ENCODE results near the gene HSF2BP.
"Not testable (repeated sequence)": the region's sequence is repeated elsewhere in the genome, so short reads cannot be mapped to it uniquely, and the experiment has no call there.

HSF2BP gene

DNA sequence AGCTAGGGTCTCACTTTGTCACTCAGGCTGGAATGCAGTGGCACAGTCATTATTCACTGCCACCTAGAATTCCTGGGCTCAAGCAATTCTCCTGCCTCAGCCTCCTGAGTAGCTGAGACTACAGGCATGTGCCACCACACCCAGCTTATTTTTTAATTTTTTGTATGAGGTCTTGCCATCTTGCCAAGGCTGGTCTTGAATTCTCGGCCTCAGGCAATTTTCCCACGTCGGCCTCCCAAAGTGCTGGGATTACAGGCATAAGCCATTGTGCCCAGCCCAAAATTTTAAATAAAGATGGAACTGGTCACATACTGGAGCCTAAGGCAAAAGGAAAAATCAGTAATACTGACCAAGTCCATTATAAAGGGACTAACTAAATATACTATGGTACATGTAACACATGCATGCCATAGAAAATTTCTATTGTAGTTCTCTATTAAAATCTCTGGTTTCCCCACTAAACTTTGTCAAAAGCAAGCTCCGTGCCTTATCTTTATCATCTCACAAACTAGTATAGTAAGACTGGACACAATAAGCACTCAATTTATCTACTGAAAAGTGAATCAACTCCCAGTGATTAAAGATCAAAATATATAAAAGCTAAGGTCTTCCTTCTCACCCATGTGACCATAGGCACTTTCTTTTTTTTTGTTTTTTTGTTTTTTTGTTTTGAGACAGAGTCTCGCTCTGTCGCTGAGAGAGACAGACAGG, 61.6 kb downstream of the HSF2BP start:
- no peak for DNase-seq (ENCODE audit: low read depth, low spot score)

GRCh38 chr21:43597052-43597451, 62.2 kb downstream of the HSF2BP start:
- no peak for DNase-seq (ENCODE audit: low read depth, low spot score)

GRCh38 chr21:43596616-43597015, 62.7 kb downstream of the HSF2BP start:
- DNase-seq (ENCODE audit: low read depth, low spot score) = no peak

- not testable (repeated sequence) for DNase-seq (ENCODE audit: low read depth, low spot score)
Measured at GRCh38 chr21:43595769-43596168, 63.5 kb downstream of the HSF2BP start.

GRCh38 chr21:43593078-43593477, 66.2 kb downstream of the HSF2BP start:
- DNase-seq (ENCODE audit: low read depth, low spot score) = no peak

DNA sequence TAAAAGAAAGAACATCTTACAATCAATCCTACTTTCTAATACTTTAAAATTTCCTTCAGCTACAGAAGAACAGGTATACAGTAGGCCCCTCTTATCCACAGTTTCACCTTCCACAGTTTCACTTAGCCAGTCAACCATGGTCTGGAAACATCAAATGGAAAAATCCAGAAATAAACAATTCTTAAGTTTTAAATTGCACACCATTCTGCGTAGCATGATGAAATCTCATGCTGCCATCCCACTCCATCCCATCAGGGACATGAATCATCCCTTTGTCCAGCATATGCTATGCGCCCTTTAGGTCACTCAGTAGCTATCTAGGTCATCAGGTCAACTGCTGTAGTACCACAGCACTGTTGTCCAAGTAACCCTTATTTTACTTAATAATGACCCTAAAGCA, 67.7 kb downstream of the HSF2BP start:
- DNase-seq (ENCODE audit: low read depth, low spot score) = no peak

GRCh38 chr21:43590194-43590593, 69.1 kb downstream of the HSF2BP start:
- DNase-seq (ENCODE audit: low read depth, low spot score) = no peak

DNA sequence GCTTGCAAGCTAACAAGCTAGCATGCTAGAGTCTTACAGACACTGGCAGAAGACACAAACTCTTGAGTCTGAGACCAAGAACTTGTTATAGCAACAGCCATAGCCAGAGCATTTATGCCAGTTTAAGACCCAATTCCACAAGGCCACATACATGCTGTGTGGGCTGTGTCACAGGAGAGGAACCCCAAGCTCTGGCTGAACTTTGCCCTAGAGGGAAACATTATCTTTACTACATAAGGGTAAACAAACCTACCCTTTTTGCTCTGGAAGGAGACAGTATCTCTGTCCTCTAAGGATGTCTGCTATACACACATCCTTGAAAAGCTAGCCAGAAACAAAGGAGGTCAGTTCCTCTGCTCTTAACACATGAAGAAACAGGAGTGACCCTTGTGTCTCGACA, 70.3 kb downstream of the HSF2BP start:
- DNase-seq (ENCODE audit: low read depth, low spot score) = no peak

DNA sequence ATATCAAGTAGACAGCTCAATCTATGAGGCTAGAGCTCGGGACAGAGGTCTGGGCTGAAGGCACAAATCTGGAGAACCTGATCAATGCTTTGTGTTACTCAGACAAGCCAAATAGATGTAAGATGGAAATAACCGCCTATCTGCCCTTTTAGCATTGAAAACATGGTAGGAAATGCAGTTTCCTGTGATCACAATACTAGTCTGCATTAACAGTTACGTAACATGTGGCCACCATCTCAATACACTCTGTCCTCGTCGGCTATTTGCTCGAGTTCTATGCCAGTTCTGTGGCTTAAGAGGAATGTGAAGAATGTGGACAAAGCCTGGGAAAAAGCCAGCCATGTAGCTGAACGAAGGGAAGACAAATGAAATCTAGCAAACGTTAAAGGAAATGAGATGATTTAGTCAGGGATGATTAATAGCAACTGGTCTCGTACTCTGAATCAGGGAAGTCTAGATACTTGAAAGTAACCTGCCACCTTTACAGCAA, 73.3 kb downstream of the HSF2BP start:
- DNase-seq (ENCODE audit: low read depth, low spot score) = peak; percentile 80

- DNase-seq (ENCODE audit: low read depth, low spot score) = no peak
Measured at GRCh38 chr21:43585514-43585913, 73.8 kb downstream of the HSF2BP start.

GRCh38 chr21:43581453-43581852, 77.8 kb downstream of the HSF2BP start:
- no peak for DNase-seq (ENCODE audit: low read depth, low spot score)

DNA sequence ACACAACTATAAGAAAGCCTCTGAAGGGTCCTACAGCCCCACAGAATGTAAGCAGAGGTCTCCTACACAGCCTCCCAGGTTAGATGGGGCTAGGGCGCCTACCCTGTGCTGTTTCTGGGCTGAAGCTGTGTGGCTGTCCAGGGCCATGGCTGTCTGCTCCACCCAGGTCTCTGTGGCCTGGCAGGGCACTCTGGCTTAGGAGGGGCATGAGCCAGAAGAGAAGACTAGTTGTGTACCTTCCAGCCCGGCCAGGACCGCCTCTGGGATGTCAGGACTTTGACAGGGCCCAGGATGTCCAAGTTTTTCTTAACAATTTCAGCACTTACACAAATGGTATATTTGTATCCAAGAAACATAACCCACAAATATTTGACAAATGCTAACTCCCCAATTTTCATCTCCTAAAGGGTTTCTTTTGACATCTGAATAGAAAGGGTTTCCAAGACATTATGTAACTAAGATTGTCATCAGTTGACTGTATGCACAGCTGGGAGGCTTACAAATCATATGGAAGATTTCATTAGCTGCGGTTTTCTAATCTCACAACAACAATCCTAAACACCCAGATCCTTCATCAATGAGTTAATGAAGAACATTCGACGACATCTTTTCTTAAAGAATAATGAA, 80.5 kb downstream of the HSF2BP start:
- no peak for DNase-seq (ENCODE audit: low read depth, low spot score)

GRCh38 chr21:43575473-43575844, 83.8 kb downstream of the HSF2BP start:
- no peak for DNase-seq (ENCODE audit: low read depth, low spot score)

GRCh38 chr21:43574741-43575472, 84.4 kb downstream of the HSF2BP start:
- DNase-seq (ENCODE audit: low read depth, low spot score) = no peak

- DNase-seq (ENCODE audit: low read depth, low spot score) = no peak
Measured at GRCh38 chr21:43573921-43574320, 85.4 kb downstream of the HSF2BP start.

- no peak for DNase-seq (ENCODE audit: low read depth, low spot score)
Measured at GRCh38 chr21:43572446-43572845, 86.8 kb downstream of the HSF2BP start.

GRCh38 chr21:43571976-43572375, 87.3 kb downstream of the HSF2BP start:
- no peak for DNase-seq (ENCODE audit: low read depth, low spot score)

GRCh38 chr21:43570195-43570594, 89.1 kb downstream of the HSF2BP start:
- DNase-seq (ENCODE audit: low read depth, low spot score) = not testable (repeated sequence)

DNA sequence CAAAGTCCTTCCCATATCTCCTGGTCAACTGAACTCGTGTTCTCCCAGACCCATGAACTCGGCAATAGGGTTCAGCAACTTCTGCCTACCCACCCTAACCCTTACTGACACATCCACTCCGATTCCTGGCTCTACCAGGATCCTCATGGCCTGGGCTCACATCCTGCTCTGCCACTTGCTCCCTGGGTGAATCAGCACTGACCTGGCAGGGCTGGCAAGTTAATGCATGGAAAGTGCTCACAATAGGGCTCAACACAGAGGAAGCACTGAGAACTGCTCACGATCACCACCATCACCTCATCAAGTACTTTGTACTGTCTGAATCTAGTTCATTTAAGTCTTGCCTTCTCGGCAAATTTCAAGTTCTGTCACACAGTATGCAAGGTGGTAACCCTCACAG, 96.8 kb downstream of the HSF2BP start:
- not testable (repeated sequence) for DNase-seq (ENCODE audit: low read depth, low spot score)

DNA sequence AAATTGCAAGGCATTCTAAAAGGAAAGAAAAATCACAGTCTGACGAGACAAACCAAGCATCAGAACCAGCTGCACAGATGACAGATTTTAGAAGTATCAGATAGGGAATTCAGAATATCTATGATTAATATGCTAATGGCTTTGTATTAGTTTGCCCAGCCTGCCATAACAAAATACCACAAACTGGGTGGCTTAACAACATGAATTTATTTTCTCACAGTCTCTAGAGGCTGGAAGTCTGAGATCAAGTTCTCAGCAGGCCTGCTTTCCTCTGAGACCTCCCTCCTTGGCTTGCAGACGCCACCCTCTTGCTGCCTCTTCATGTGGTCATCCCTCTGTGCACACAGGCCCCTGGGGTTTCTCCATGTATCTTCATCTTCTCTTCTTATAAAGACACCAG, 118.7 kb downstream of the HSF2BP start:
- DNase-seq (ENCODE audit: low read depth, low spot score) = not testable (repeated sequence)

- DNase-seq (ENCODE audit: low read depth, low spot score) = not testable (repeated sequence)
Measured at GRCh38 chr21:43522495-43523131, 136.7 kb downstream of the HSF2BP start.

- DNase-seq (ENCODE audit: low read depth, low spot score) = not testable (repeated sequence)
Measured at GRCh38 chr21:43517701-43518100, 141.6 kb downstream of the HSF2BP start.

All from brain pericyte (primary cell).